WERI-Rb-1 (cell line): ENCODE results near the gene ERMN.

ENCODE experiments used
- DNase-seq: peaks from one replicate; pipeline ENCODE4 v3.0.0-alpha.2; 2020
- H3K27ac ChIP-seq: fragments of 250-450 bp; sonication (Bioruptor Pico); 2 replicates; pipeline ENCODE4 v1.5.1; 2020; ENCODE audit warnings: mild to moderate bottlenecking, moderate library complexity
- H3K27me3 ChIP-seq: fragments of 250-450 bp; sonication (Bioruptor Pico); 2 replicates; pipeline ENCODE4 v1.5.1; 2021; ENCODE audit warnings: mild to moderate bottlenecking, low read depth, moderate library complexity; ENCODE audit not compliant: insufficient read depth, severe bottlenecking
- H3K36me3 ChIP-seq: fragments of 250-450 bp; sonication (Bioruptor Pico); 2 replicates; pipeline ENCODE4 v1.5.1; 2020; ENCODE audit warnings: mild to moderate bottlenecking, moderate library complexity
- H3K4me3 ChIP-seq: 2 replicates; pipeline ENCODE4 v1.5.1; 2011; ENCODE audit warnings: low read depth, mild to moderate bottlenecking, control low read depth, low read length
- H3K9me3 ChIP-seq: fragments of 250-450 bp; sonication (Bioruptor Pico); 2 replicates; pipeline ENCODE4 v1.5.1; 2021; ENCODE audit warnings: mild to moderate bottlenecking, moderate library complexity; ENCODE audit not compliant: severe bottlenecking
- CTCF ChIP-seq: IDR thresholded peaks from 2 replicates; pipeline ENCODE4 v1.5.1; 2011; ENCODE audit warnings: low read depth, mild to moderate bottlenecking, control low read depth, inconsistent platforms, low read length

ERMN gene

GRCh38 chr2:157362627-157363026, 37.0 kb upstream of the ERMN start:
- no peaks in the 10 kb centered on the region for H3K36me3 ChIP-seq
- no peak overlapping the region for H3K4me3 ChIP-seq
- no peak for DNase-seq
- H3K27ac ChIP-seq: no peak overlapping the region
- H3K9me3 ChIP-seq: peaks cover 6% of the 10 kb centered on the region
- H3K27me3 ChIP-seq: no peaks in the 10 kb centered on the region
- TF ChIP-seq CTCF: no peak

GRCh38 chr2:157361526-157361925, 35.9 kb upstream of the ERMN start:
- Histone ChIP-seq H3K4me3 (no peak overlapping the region), H3K27me3 (no peaks in the 10 kb centered on the region), H3K36me3 (no peaks in the 10 kb centered on the region), H3K9me3 (peaks cover 6% of the 10 kb centered on the region), H3K27ac (no peak overlapping the region)
- TF ChIP-seq CTCF: no peak
- DNase-seq: no peak

GRCh38 chr2:157359628-157360027, 34.0 kb upstream of the ERMN start:
- Histone ChIP-seq H3K4me3 (no peak overlapping the region), H3K27ac (no peak overlapping the region), H3K9me3 (peaks cover 6% of the 10 kb centered on the region), H3K27me3 (no peaks in the 10 kb centered on the region), H3K36me3 (no peaks in the 10 kb centered on the region)
- no peak for TF ChIP-seq CTCF
- DNase-seq: no peak

GRCh38 chr2:157355618-157356017, 30.0 kb upstream of the ERMN start:
- TF ChIP-seq CTCF: no peak
- H3K4me3 ChIP-seq: no peak overlapping the region
- no peak overlapping the region for H3K27ac ChIP-seq
- H3K9me3 ChIP-seq: no peaks in the 10 kb centered on the region
- no peaks in the 10 kb centered on the region for H3K36me3 ChIP-seq
- H3K27me3 ChIP-seq: no peaks in the 10 kb centered on the region
- no peak for DNase-seq

GRCh38 chr2:157349949-157350515, 24.4 kb upstream of the ERMN start:
- no peaks in the 10 kb centered on the region for H3K9me3 ChIP-seq
- H3K4me3 ChIP-seq: no peak overlapping the region
- H3K27ac ChIP-seq: no peak overlapping the region
- H3K27me3 ChIP-seq: no peaks in the 10 kb centered on the region
- no peak for TF ChIP-seq CTCF
- no peaks in the 10 kb centered on the region for H3K36me3 ChIP-seq
- no peak for DNase-seq

GRCh38 chr2:157348291-157348921, 22.8 kb upstream of the ERMN start:
- Histone ChIP-seq H3K36me3 (no peaks in the 10 kb centered on the region), H3K9me3 (no peaks in the 10 kb centered on the region), H3K27ac (no peak overlapping the region), H3K27me3 (no peaks in the 10 kb centered on the region), H3K4me3 (no peak overlapping the region)
- no peak for DNase-seq
- TF ChIP-seq CTCF: no peak
